ENCODE measurements around the gene SUMO3. TPM values are rescaled to one million over a fixed set of nuclear protein-coding genes. Genes with fewer than 3 reads are reported as not detected.

Gene SUMO3
- total and polyA plus RNA-seq, 2 experiments from 2014 or later, result 90.8 to 103 TPM

DNA sequence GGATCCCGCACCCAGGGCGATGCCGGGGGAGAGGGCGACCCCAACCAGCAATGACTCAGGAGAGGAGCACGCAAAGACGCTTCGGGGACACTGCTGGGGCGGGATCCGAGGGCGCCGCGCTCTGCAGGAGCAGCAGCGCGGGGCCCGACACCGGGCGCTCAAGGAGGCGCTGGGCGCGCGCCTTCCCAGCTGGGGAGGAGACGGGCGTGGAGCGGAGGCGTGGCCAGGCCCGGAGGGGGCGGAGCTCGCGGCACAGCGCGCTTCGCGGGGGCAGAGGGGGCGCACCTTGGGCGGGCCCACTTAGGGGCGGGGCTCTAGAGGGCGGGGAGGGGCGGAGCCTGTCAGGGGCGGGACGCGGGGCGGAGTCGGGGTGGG lies 369 bp downstream of the SUMO3 start (continued):
- TF ChIP-seq, protein P1, sequence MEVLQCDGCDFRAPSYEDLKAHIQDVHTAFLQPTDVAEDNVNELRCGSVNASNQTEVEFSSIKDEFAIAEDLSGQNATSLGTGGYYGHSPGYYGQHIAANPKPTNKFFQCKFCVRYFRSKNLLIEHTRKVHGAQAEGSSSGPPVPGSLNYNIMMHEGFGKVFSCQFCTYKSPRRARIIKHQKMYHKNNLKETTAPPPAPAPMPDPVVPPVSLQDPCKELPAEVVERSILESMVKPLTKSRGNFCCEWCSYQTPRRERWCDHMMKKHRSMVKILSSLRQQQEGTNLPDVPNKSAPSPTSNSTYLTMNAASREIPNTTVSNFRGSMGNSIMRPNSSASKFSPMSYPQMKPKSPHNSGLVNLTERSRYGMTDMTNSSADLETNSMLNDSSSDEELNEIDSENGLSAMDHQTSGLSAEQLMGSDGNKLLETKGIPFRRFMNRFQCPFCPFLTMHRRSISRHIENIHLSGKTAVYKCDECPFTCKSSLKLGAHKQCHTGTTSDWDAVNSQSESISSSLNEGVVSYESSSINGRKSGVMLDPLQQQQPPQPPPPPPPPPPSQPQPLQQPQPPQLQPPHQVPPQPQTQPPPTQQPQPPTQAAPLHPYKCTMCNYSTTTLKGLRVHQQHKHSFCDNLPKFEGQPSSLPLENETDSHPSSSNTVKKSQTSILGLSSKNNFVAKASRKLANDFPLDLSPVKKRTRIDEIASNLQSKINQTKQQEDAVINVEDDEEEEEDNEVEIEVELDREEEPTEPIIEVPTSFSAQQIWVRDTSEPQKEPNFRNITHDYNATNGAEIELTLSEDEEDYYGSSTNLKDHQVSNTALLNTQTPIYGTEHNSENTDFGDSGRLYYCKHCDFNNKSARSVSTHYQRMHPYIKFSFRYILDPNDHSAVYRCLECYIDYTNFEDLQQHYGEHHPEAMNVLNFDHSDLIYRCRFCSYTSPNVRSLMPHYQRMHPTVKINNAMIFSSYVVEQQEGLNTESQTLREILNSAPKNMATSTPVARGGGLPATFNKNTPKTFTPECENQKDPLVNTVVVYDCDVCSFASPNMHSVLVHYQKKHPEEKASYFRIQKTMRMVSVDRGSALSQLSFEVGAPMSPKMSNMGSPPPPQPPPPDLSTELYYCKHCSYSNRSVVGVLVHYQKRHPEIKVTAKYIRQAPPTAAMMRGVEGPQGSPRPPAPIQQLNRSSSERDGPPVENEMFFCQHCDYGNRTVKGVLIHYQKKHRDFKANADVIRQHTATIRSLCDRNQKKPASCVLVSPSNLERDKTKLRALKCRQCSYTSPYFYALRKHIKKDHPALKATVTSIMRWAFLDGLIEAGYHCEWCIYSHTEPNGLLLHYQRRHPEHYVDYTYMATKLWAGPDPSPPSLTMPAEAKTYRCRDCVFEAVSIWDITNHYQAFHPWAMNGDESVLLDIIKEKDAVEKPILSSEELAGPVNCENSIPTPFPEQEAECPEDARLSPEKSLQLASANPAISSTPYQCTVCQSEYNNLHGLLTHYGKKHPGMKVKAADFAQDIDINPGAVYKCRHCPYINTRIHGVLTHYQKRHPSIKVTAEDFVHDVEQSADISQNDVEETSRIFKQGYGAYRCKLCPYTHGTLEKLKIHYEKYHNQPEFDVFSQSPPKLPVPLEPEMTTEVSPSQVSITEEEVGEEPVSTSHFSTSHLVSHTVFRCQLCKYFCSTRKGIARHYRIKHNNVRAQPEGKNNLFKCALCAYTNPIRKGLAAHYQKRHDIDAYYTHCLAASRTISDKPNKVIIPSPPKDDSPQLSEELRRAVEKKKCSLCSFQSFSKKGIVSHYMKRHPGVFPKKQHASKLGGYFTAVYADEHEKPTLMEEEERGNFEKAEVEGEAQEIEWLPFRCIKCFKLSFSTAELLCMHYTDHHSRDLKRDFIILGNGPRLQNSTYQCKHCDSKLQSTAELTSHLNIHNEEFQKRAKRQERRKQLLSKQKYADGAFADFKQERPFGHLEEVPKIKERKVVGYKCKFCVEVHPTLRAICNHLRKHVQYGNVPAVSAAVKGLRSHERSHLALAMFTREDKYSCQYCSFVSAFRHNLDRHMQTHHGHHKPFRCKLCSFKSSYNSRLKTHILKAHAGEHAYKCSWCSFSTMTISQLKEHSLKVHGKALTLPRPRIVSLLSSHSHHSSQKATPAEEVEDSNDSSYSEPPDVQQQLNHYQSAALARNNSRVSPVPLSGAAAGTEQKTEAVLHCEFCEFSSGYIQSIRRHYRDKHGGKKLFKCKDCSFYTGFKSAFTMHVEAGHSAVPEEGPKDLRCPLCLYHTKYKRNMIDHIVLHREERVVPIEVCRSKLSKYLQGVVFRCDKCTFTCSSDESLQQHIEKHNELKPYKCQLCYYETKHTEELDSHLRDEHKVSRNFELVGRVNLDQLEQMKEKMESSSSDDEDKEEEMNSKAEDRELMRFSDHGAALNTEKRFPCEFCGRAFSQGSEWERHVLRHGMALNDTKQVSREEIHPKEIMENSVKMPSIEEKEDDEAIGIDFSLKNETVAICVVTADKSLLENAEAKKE (CRISPR knock-in tag; IDR thresholded peaks at IDR 0.05), result no peak

DNA sequence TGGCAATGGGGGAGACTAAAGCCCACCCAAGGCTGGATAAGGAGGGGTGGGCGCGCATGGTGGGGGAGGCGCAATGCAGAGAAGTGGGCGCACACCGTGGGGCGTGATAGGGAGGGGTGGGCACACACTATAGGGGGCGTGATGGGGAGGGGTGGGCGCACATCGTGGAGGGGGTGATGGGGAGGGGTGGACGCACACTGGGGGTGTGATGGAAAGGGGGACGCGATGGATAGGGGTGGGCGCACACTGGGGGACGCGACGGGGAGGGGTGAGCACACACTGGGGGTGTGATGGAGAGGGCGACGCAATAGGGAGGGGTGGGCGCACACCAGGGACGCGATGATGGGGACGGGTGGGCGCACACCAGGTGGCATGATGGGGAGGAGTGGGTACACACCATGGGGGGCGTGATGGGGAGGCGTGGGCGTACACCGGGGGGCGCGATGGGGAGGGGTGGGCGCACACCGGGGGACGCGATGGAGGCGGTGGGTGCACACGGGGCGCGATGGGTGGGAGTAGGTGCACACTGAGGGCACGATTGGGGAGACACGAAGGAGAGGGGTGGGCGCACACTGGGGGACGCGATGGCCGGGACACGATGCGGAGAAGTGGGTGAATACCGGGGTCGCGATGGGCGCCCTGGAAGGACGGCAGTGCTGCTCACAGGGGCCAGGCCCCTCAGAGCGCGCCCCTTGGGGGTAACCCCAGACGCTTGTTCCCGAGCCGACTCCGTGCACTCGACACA lies 929 bp downstream of the SUMO3 start:
- Mint-ChIP-seq H3K9me3 (peaks cover 26% of the 10 kb centered on the region), H3K4me1 (peaks cover 10% of the 10 kb centered on the region), H3K27ac (no peak overlapping the region), H3K4me3 (peak overlapping the region; percentile 71), H3K36me3 (ENCODE audit: low read depth) (peaks cover 23% of the 10 kb centered on the region), H3K27me3 (ENCODE audit: insufficient read depth, low read depth, poor library complexity) (peaks cover 22% of the 10 kb centered on the region)
- 0 out of 2 replicates have a peak, but pooled peaks cover 8% of the 10 kb centered on the region for H3K27me3 ChIP-seq (ENCODE audit: insufficient read depth)
- no peak overlapping the region for H3K27ac ChIP-seq (ENCODE audit: low read depth)
- H4K20me1 ChIP-seq (replicated peaks; ENCODE audit: insufficient read depth), result peaks cover 15% of the 10 kb centered on the region
- 0 out of 2 replicates have a peak, but pooled peaks cover 1% of the 10 kb centered on the region for H3K36me3 ChIP-seq (ENCODE audit: insufficient read depth)
- peaks cover 48% of the 10 kb centered on the region for H3K79me2 ChIP-seq (replicated peaks; ENCODE audit: insufficient read depth)
- H3K4me1 ChIP-seq (ENCODE audit: insufficient read depth), result 0 out of 2 replicates have a peak, but pooled peaks cover 4% of the 10 kb centered on the region
- peak overlapping the region; percentile 79 for H3K4me3 ChIP-seq
- ATAC-seq (peak; percentile 25; the same call in 2 of the 3 replicates), DNase-seq (ENCODE audit: low spot score) (no peak)
- no peaks in the 10 kb centered on the region for H3F3A ChIP-seq (replicated peaks; ENCODE audit: low read depth)
- H3K4me2 ChIP-seq, result peak overlapping the region; percentile 84
- H2AFZ ChIP-seq, result no peak overlapping the region
- H3K9me2 ChIP-seq (ENCODE audit: insufficient read depth), result no peaks in the 10 kb centered on the region
- no peak for TF ChIP-seq CREB1 (CRISPR knock-in tag; IDR thresholded peaks at IDR 0.05; ENCODE audit: low read depth)
- no peak for TF ChIP-seq EZH2phosphoT487 (IDR thresholded peaks at IDR 0.05; ENCODE audit: unreplicated experiment)
- TF ChIP-seq ZNF331 (CRISPR knock-in tag; IDR thresholded peaks at IDR 0.05; ENCODE audit: low read depth), result no peak
- TF ChIP-seq EZH2 (IDR thresholded peaks at IDR 0.05; ENCODE audit: low read depth, unreplicated experiment), result no peak
- no peak for TF ChIP-seq STAT1 (IDR thresholded peaks at IDR 0.05; ENCODE audit: unreplicated experiment)
- no peak for TF ChIP-seq NANOG (IDR thresholded peaks at IDR 0.05; ENCODE audit: borderline replicate concordance)
- TF ChIP-seq, protein P1 (CRISPR knock-in tag; IDR thresholded peaks at IDR 0.05), result no peak
- TF ChIP-seq ZNF114 (CRISPR knock-in tag; IDR thresholded peaks at IDR 0.05), result no peak
